Left renal pelvis (tissue), 4 donors: ENCODE data around the gene PRR5L. TPM values are rescaled to one million over a fixed set of nuclear protein-coding genes. Genes with fewer than 3 reads are reported as not detected.

Source experiments
- DNase-seq, 4 donors: peaks; one replicate each; pipeline ENCODE4 v3.0.0-alpha.2; 2013; ENCODE audit warnings: low read depth in 4 of 4, low spot score in 3 of 4
- polyA plus RNA-seq, 4 donors: library from polyadenylated mRNA; unstranded; fragments of 120-200 nt; gene quantifications; one replicate each; pipeline ENCODE4 v1.2.1, GENCODE V29; 2013; ENCODE audit not compliant: insufficient read length in 4 of 4

The PRR5L gene, protein sequence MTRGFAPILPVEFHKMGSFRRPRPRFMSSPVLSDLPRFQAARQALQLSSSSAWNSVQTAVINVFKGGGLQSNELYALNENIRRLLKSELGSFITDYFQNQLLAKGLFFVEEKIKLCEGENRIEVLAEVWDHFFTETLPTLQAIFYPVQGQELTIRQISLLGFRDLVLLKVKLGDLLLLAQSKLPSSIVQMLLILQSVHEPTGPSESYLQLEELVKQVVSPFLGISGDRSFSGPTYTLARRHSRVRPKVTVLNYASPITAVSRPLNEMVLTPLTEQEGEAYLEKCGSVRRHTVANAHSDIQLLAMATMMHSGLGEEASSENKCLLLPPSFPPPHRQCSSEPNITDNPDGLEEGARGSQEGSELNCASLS
- 10 to 100 TPM in 3 of 4 donors, 1 to 10 TPM in 1; 5.4 to 26.7 (median 14.7) TPM for polyA plus RNA-seq

- no peak for DNase-seq
Observed at GRCh38 chr11:36295926-36296325, at the start of gene PRR5L. TSS of gene PRR5L (plus strand) at chr11:36296288. CDS start at chr11:36401122, 104,834 bp downstream.

DNA sequence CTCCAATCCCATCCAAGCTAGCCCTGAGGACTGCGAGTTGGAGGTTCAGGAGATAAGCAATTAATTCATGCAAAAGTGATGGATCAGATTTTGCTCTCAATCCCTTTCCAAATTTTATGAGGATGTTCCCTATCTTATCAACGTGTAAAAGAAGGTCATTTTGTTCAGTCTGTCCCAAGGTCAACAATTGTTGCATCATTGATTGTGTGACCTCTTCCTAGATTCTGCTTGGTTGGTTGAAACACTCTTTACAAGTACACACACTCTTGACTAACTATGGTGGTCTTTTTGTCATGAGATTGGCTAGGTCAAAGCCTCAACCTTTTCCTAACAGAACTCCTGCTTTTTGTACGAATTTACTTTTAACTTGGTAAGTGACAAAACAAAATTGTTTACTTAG is 48.6 kb upstream of the PRR5L start:
- no peak for DNase-seq

- no peak for DNase-seq
Observed at GRCh38 chr11:36248436-36248835, 47.7 kb upstream of the PRR5L start.

DNA sequence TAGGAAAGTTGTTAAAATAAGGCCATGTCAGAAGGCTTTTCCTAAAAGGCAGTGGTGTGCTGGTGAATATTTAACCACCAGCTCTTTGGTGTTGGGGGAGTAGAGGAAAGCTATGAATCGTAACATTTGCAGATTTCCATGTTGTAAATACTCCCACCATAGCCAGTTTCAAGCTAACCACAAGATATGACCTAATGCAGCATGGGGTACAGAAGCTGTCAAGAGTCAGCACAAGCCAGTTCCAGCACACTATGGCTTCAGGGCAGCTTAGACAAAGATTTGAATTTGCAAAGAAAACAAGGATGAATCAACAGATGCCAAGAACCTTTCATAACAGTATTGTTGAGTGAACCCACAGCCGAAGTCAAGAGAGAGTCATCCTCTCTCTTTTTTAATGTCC is 46.8 kb upstream of the PRR5L start:
- DNase-seq: no peak

DNA sequence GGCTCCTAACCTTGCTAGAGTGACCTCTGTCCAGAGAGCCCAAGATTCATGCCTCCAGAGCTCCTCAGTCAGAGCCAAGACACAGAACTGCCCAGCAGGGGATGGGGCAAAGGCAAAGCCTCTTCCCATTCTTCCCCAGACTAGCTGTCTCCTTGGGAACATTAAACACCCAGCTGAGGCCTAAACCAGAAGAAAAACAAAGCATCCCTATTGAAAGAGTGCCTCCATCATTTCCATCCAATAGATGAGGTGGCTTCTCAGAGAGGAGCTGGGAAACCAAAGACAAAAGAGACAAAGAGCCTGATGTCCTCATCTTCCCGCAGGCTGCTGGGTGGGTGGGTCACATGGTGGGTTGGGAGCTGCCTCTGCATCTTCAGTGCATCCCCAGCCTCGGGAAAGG is 44.3 kb upstream of the PRR5L start:
- no peak for DNase-seq

DNA sequence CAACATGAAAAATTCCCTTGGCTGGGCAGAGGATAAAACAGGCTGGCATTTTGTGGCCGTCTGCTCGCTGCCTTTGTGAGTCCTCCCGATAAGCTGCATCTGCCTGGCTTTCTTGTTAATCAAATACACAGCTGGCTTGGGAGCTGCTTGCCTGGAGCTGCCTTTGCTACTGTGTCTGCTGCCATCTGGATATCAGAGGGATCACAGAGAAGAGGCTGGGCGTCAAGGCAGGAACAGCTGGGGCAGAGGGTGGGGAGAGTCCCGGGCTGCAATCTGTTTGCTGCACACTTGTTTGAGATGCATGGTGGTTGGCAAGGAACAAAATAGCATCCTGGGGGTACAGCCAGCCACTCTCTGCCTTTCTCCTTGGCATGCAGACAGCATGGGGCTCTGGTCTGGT is 42.9 kb upstream of the PRR5L start:
- DNase-seq: no peak

GRCh38 chr11:36254713-36255112 is 41.4 kb upstream of the PRR5L start:
- no peak for DNase-seq

DNA sequence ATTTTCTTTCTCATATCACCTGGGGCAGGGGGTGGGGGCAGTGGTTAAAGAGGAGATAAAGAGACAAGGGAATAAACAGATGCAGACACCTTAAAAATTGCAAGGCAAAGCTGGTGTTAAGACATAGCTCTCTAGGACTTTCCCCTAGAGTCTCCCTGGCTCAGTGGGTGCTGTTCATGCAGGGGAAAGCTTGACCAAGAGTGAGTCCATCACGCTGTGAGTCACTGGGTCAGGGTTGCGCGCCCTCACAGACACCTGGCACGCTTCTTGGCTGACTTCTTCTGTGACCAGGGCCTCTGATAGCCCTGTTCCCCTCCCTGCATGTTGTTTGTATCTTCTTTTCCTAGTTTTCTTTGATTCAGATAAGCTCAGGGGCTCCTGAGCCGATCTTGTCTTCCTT is 38.7 kb upstream of the PRR5L start:
- DNase-seq: no peak

GRCh38 chr11:36258730-36259360 is 37.2 kb upstream of the PRR5L start:
- peak in 2 of 4 donors; percentile 38 to 48 for DNase-seq

DNA sequence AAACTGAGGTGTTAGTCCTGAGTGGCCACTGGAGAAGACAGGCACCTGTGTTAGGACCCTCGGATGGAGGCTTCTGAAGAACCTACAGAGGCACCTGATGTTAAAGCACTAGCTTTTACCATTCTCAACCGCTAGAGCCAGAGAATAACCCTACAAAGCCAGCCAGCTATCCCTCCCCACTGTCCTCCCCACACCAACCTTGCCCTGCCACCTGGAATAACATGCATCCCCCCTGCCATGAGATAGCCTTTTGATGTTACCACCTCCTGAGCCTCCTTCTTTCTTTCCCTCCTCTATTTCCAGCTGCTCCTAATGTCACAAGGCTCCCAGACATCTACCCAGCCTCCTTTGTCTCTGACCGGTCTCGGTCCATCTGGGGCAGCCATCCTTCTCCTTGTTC is 35.0 kb upstream of the PRR5L start:
- no peak for DNase-seq

DNA sequence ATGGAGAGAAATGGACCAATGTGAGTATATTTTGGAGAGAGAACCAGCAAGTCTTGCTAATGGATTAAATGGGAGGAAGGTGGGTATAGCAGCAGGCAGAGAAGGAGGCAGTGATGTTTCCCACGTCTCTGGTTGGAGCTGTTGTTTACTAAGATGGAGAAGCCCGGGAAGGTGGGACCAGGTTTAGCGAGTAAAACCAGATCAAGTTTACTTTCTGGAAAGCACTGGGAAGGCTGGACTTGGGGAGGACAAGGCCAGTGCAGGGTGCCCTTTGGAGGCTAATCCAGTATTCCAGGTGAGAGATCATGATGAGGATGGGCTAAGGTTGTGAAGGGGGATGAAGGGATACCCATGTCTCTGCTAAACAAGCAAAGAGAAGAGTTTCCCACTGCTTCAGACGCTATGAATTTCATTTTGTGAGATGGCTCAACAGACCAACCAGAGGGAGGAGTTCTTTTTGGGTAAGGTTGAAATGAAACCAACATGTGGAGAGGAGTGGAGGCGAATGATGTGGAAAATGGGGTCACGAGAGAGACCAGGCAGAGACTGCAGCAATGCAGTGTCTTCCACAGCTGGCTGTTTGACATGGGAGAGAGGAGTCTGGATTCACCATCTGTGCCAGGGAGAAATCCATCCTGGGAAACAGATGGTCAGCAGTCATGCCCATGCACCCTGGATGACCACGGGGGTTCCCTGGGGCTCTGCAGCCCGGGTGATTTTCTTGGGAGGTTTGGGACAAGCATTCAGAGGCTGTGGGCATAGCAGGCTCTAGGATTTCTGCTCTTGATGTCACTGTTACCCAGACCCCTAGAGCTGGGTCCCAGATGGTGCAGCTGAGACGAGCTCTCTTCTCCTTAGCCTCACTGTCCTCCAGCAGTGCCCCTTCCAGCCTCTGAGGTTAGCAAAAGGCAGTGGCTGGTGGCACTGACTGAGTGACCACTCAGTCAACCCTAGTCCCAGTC is 31.8 kb upstream of the PRR5L start:
- no peak for DNase-seq

GRCh38 chr11:36264973-36265344 is 31.1 kb upstream of the PRR5L start:
- DNase-seq: no peak

- peak in 2 of 4 donors; percentile 43 to 50 for DNase-seq
Observed at GRCh38 chr11:36265793-36266628, 30.1 kb upstream of the PRR5L start.

GRCh38 chr11:36266767-36267166 is 29.3 kb upstream of the PRR5L start:
- DNase-seq: no peak

- no peak for DNase-seq
Observed at GRCh38 chr11:36268337-36268985, 27.6 kb upstream of the PRR5L start.

DNA sequence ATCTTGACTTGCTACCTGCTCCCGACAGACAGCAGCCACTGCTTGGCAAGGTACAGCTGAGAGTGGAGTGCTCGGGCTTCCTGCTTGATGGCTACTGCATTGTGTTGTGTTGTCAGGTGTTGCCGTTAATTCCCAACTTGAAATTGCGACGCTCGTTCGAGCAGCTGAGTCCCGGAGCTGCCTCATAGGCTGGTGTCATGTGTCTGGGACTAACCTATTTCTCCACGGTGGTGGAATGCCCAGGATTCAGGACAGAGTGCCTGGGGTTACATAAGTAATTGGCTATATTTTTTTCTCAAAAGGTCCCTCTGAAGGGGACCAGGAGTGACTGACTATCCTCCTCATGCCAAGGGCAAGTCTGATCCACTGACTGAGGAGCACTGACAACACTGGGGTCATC is 25.4 kb upstream of the PRR5L start:
- no peak for DNase-seq

GRCh38 chr11:36271794-36272407 is 24.2 kb upstream of the PRR5L start:
- DNase-seq: no peak

- no peak for DNase-seq
Observed at GRCh38 chr11:36273110-36273509, 23.0 kb upstream of the PRR5L start.

DNA sequence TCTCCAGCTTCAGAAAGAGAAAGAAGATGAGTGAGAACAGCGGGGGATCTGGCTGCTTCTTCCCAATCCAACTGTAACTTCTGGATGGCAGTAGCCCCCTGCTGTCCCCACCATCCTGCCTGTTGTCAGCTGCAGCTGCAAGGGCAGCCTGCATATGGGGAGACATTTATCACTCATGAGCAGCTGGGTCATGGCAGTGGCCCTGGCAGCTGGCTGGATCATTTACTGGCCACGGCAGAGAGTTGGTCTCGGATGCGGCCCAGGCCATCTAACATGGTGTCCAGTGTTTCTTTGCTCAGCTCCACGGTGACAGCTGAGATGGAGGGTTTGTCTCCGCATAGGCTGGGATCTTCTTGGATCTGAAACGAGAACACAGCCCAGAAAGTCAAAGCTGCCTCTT is 21.7 kb upstream of the PRR5L start:
- no peak for DNase-seq
